NCI-H128 (cell line): ENCODE data around the gene TESK1.
"Not testable (repeated sequence)": the region's sequence is repeated elsewhere in the genome, so short reads cannot be mapped to it uniquely, and the experiment has no call there.

Experiments used
- DNase-seq: peaks from one replicate; lab custom pipeline; 2025; ENCODE audit not compliant: unreplicated experiment; lab: John Stamatoyannopoulos, UW

TESK1 gene

DNA sequence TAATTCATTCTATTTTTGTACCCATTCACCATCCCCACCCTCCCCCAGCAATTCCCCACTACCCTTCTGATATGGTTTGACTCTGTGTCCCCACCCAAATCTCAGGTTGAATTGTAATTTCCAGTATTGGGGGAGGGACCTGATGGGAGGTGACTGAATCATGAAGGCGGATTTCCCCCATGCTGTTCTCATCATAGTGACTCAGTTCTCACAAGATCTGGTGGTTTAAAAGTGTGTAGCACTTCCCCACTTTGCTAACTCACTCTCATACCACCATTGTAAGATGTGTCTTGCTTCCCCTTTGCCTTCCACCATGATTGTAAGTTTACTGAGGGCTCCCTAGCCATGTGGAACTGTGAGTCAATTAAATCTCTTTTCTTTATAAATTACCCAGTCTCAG is 25.9 kb upstream of the TESK1 start:
- no peak for DNase-seq

DNA sequence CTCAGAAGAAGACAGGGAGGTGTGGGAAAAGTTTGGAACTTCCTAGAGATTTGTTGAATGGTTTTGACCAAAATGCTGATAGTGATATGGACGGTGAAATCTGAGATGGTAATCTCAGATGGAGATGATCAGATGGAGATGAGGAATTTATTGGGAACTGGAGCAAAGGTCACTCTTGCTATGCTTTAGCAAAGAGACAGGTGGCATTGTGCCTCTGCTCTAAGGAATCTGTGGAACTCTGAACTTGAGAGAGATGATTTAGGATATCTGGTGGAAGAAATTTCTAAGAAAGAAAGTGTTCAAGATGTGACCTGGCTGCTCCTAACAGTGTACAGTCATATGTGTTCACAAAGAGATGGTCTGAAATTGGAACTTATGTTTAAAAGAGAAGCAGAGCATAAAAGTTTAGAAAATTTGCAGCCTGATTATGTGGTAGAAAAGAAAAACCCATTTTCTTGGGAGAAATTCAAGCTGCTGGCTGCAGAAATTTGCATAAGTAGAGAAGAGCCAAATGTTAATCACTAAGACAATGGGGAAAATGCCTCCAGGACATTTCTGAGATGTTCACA is 25.3 kb upstream of the TESK1 start:
- DNase-seq: not testable (repeated sequence)

GRCh38 chr9:35583521-35583920 is 21.5 kb upstream of the TESK1 start:
- DNase-seq: not testable (repeated sequence)

- not testable (repeated sequence) for DNase-seq
Measured at GRCh38 chr9:35584681-35585080, 20.4 kb upstream of the TESK1 start.

DNA sequence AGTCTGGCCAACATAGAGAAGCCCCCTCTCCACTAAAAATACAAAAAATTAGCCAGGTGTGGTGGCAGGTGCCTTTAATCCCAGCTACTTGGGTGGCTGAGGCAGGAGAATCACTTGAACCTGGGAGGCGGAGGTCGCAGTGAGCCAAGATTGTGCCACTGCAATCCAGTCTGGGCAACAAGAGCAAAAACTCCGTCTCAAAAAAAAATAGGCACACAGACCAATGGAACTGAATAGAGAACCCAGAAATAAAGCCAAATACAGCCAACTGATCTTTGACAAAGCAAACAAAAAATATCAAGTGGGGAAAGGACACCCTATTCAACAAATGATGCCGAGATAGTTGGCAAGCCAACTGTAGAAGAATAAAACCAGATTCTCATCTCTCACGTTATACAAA is 16.6 kb upstream of the TESK1 start:
- not testable (repeated sequence) for DNase-seq

DNA sequence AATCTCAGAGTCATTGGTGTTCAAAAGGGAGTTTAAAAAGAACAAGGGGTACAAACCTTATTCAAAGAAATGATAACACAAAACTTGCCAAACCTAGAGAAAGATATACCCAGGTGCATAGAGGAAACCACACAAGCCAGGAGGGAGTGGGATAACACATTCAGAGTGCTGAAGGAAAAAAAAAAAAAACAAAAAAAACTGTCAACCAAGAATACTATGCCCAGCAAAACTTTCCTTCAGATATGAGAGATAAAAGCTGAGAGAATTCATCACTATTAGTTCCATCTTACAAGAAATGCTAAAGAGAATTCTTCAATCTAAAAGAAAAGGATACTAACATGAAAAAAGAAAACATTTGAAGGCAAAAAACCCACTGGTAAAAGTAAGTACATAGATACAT is 11.5 kb upstream of the TESK1 start:
- DNase-seq: no peak

GRCh38 chr9:35594471-35594870 is 10.6 kb upstream of the TESK1 start:
- no peak for DNase-seq

- DNase-seq: not testable (repeated sequence)
Measured at GRCh38 chr9:35596907-35597306, 8.2 kb upstream of the TESK1 start.

DNA sequence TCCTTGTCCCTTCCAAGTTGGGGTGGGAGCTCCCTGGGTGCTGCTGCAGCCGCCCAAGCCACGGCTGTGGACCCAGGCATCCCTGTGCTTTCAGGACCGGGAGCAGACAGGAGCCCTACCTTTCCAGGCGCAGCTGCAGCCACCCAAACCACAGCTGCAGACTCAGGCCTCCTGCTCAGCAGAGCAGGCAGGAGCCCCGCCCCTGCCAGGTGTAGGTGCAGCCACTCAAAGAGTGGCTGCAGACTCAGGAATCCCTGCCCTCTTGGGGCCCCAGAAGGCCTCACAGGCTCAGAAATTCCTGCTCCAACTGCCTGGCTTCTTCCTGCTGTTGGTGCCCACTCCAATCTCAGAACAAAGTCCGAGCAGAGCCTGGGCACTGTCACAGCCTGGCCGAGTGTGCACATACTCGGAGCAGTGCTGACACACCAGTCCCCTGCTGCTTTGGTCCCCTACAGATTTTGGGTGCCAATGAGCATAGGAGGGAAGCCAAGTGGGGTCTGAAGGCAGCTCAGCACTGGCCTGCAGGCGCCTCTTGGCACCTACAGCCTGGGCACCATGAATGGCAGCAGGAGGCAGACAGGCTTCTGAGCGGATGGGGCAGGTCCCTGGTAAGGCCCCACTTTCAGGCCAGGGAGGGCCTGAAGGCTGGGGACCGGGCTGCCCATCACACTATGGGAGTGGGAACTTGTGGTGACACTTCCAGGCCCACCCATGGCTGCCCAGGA is 6.0 kb upstream of the TESK1 start:
- no peak for DNase-seq

DNA sequence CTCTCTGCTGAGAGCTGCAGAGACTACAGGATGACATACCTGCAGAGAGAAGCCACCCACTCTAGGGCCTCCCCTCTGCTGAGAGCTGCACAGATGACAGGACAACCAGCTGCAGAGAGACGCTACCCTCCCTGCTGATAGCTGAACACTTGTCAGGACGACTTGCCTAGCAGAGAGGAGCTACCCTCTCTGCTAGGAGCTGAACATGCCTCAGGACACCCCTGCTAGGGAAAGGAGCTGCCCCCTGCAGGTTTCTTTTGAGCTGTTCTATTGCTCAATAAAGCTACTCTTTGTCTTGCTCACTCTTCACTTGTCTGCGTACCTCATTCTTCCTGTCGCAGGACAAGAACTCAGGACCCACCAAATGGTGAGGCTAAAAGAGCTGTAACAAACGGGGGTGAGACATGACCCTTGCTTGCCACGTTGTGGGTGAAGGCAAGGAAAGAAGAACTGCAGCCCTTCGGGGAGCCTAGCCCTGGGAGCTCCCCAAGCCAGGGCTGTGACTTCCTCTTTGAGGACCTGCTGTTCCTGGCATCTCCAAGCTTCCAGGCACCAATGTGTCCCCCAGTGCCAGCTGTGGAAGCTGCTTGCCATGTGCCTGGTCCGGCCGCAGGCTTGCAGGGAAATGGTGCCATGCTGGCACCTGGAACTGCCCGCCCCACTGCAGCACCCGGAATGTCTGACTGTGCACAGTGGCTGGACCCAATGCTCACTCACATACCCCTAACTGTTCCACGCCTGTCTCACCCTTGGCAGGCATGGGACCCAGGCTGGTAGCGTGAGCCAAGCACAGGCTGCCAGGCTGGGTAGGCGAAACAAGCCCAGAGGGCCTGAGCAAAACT is 5.1 kb upstream of the TESK1 start:
- DNase-seq: no peak

DNA sequence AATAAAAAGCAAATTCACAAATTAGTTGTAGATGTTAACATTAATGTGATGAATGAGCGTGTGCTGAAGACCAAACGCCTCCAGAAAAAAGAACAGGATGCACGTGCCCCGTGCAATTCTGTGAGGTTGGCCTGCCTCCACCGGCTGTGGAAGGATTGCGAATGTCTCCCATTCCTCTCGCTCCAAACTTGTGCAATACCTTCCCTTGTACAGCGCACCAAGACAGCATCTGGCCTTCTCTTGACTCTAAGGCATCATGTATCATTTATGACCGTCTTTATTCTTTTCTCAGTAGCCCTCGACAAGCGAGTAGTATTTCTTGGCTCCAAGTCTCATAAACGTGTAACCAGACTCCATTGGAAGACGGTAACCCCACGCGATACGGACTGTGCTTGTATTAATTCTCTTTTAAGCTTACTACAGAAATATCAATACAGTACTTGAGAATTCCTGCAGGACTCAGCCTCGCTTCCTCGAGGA is 1.5 kb upstream of the TESK1 start:
- no peak for DNase-seq

DNA sequence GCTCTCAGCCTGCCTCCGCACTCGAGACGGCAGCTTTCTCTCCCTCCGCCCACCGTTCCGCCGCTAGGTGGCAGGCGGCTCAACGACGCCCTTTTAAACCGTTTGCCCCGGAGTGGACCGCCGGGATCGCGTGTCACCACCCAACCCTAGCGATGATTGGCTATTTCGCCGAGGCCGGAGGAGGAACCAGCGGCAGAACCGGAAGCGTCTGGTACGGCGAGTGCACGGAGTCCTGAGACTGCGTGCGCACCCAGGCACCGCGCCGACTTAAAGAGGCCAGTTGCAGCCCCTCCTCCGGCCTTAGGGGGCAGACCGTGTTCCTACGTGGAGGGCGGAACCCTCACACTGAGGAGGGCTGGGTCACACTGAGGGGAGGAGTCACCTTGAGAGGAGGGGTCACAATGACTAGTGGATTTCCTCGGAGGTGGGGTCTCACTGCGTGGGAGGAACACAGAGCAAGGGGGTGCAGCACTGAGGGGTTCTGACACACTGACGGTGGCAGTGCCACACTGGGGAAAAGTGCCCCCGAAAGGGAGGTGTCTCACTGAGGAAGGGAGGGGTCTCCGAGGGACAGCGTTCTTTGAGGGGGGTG is 980 bp upstream of the TESK1 start:
- peak; percentile 99 for DNase-seq

DNA sequence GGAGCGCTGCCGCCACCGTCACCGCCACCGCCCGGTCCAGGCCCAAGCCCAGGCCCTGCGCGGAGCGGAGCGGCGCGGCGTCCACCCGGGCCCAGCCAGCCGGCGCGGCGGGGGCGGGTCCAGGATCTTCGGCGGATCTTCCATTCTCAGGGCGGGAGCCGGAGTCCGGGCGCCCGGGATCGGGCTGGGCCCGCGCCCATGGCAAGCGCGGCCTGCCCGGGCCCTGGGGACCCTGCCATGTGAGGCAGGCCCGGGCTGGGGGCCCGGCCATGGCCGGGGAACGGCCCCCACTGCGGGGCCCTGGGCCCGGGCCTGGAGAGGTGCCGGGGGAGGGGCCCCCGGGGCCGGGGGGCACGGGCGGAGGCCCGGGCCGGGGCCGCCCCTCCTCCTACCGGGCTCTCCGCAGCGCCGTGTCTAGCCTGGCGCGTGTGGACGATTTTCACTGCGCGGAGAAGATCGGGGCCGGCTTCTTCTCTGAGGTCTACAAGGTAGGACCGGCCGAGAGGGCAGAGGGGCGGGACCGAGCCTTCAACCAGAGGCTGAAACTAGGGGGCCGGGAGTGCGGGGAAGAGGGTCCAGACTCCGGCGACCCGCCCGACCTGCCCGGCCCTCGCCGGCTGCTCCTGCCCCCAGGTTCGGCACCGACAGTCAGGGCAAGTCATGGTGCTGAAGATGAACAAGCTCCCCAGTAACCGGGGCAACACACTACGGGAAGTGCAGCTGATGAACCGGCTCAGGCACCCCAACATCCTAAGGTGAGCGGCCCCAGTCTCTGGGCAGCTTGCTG is 482 bp downstream of the TESK1 start:
- DNase-seq: no peak

- no peak for DNase-seq
Measured at GRCh38 chr9:35606138-35606504, 1.1 kb downstream of the TESK1 start.

DNA sequence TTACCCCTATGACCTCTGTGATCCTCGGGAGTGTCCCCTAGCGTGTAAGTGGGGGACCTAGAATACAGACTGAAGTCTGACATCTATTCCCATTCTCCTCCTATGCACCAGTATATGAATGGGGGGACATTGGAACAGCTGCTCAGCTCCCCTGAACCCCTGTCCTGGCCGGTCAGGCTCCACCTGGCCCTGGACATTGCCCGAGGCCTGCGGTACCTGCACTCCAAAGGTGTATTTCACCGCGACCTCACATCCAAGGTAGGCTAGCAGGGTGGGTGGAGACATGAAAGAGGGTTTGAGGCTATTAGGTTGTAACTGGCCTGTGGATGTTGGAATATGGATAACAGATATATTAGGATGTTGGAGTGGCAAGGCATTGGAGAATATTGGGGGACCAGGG is 1.7 kb downstream of the TESK1 start:
- no peak for DNase-seq

- no peak for DNase-seq
Measured at GRCh38 chr9:35608221-35608620, 3.2 kb downstream of the TESK1 start.

GRCh38 chr9:35609001-35609819 is 4.1 kb downstream of the TESK1 start:
- DNase-seq: no peak

DNA sequence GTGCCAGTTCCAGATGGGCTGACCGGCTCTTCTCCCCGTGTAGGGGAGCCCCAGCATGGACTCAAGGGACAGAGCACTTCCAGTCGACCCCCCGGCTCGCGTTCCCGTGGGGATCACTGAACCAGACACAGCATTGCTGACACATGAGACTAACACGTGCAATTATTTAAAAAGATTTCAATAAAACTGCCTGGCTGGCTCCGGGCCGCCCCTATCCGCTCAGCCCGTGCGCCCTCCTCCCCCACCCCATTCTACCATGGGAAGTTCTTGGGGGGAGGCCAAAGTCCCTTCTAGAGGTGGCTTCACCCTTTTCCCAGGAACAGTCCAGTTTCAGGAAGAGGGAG is 4.7 kb downstream of the TESK1 start:
- no peak for DNase-seq

DNA sequence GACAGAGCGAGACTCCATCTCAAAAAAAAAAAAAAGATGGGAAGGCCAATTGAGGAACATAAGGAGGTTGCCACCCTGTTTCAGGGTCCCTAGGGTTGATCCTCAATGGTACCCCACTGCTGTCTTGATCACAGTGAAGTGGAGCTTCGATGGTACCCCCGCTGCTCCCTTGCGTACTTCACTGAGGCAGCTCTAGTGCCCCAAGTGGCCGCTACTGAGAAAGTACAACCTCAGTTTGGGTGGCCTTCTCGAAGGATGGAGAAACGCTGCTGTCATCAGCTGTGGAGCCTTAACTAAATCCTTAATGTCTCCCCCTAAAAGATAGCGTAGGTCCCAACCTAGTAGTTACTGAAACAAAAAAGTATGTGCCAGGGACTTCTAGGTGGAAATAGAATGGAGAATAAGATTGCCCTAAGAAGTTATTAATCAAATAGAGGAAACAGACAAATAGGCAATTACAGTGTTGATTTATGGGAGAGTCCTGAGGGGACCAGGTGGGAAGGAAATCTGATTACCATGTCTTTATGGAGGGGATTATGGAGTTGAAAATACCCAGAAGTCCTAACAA is 6.3 kb downstream of the TESK1 start:
- DNase-seq: no peak

- not testable (repeated sequence) for DNase-seq
Measured at GRCh38 chr9:35612066-35612465, 7.0 kb downstream of the TESK1 start.
